Measurements from ENCODE around the gene ELN. TPM values are rescaled to one million over a fixed set of nuclear protein-coding genes. Genes with fewer than 3 reads are reported as not detected.
"Not testable (repeated sequence)": the region's sequence is repeated elsewhere in the genome, so short reads cannot be mapped to it uniquely, and the experiment has no call there.

ELN gene
- total RNA-seq, 1 donor from 2014 or later, result not detected

GRCh38 chr7:74009719-74010118 is 18.3 kb upstream of the ELN start:
- DNase-seq (ENCODE audit: low read depth), result no peak
- Histone ChIP-seq H3K4me3 (ENCODE audit: low read depth, low read length) (no peak overlapping the region), H3K27me3 (ENCODE audit: control insufficient read depth, insufficient read depth, low read length) (peaks cover 6% of the 10 kb centered on the region), H3K36me3 (ENCODE audit: control insufficient read depth, insufficient read depth, low read length) (no peaks in the 10 kb centered on the region)
- TF ChIP-seq, protein P1, sequence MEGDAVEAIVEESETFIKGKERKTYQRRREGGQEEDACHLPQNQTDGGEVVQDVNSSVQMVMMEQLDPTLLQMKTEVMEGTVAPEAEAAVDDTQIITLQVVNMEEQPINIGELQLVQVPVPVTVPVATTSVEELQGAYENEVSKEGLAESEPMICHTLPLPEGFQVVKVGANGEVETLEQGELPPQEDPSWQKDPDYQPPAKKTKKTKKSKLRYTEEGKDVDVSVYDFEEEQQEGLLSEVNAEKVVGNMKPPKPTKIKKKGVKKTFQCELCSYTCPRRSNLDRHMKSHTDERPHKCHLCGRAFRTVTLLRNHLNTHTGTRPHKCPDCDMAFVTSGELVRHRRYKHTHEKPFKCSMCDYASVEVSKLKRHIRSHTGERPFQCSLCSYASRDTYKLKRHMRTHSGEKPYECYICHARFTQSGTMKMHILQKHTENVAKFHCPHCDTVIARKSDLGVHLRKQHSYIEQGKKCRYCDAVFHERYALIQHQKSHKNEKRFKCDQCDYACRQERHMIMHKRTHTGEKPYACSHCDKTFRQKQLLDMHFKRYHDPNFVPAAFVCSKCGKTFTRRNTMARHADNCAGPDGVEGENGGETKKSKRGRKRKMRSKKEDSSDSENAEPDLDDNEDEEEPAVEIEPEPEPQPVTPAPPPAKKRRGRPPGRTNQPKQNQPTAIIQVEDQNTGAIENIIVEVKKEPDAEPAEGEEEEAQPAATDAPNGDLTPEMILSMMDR (IDR thresholded peaks at IDR 0.05; ENCODE audit: insufficient read depth, low read length, poor library complexity, severe bottlenecking), result no peak

GRCh38 chr7:74010407-74010806 is 17.6 kb upstream of the ELN start:
- Histone ChIP-seq H3K36me3 (ENCODE audit: control insufficient read depth, insufficient read depth, low read length) (no peaks in the 10 kb centered on the region), H3K4me3 (ENCODE audit: low read depth, low read length) (no peak overlapping the region), H3K27me3 (ENCODE audit: control insufficient read depth, insufficient read depth, low read length) (peaks cover 6% of the 10 kb centered on the region)
- TF ChIP-seq, protein P1 (IDR thresholded peaks at IDR 0.05; ENCODE audit: insufficient read depth, low read length, poor library complexity, severe bottlenecking), result no peak
- no peak for DNase-seq (ENCODE audit: low read depth)

DNA sequence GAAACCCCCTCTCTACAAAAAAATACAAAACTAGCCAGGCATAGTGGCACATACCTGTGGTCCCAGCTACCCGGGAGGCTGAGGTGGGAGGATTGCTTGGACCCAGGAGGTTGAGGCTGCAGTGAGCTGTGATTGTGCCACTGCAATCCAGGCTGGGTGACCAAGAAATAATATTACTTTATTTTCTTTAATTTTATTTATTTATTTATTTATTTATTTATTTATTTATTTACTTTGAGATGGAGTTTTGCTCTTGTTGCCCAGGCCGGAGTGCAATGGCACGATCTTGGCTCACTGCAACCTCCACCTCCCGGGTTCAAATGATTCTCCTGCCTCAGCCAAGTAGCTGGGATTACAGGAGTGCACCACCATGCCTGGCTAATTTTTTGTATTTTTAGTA is 16.6 kb upstream of the ELN start:
- H3K36me3 ChIP-seq (ENCODE audit: control insufficient read depth, insufficient read depth, low read length), result not testable (repeated sequence)

DNA sequence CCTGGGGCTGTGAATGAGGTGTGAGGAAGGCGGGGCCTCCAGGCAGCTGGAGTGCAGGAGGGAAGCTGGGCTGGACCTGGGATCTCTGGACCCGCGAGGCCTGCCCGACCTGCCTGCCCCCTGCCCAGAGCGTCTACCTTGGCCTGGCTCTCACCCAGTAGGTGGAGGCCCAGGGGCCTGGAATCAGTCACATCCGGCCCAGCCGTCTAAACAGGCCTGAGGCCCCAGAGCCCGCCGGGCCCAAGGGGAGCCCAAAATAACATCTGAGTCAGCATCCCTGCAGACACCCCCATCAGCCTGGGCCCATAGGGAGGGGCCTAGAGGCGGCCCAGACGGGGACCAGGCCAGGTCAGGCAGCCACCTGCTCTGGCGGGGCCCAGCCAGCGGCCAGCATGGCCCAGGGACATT is 15.1 kb upstream of the ELN start:
- Histone ChIP-seq H3K36me3 (ENCODE audit: control insufficient read depth, insufficient read depth, low read length) (no peaks in the 10 kb centered on the region), H3K27me3 (ENCODE audit: control insufficient read depth, insufficient read depth, low read length) (peaks cover 6% of the 10 kb centered on the region), H3K4me3 (ENCODE audit: low read depth, low read length) (no peak overlapping the region)
- no peak for DNase-seq (ENCODE audit: low read depth)
- TF ChIP-seq, protein P1 (IDR thresholded peaks at IDR 0.05; ENCODE audit: insufficient read depth, low read length, poor library complexity, severe bottlenecking), result no peak

More for the DNA sequence above, 16.6 kb upstream of the ELN start:
- H3K4me3 ChIP-seq (ENCODE audit: low read depth, low read length); H3K27me3 ChIP-seq (ENCODE audit: control insufficient read depth, insufficient read depth, low read length); DNase-seq (ENCODE audit: low read depth): not testable (repeated sequence)

GRCh38 chr7:74013539-74014272 is 14.3 kb upstream of the ELN start:
- Histone ChIP-seq H3K27me3 (ENCODE audit: control insufficient read depth, insufficient read depth, low read length) (peaks cover 6% of the 10 kb centered on the region), H3K4me3 (ENCODE audit: low read depth, low read length) (no peak overlapping the region), H3K36me3 (ENCODE audit: control insufficient read depth, insufficient read depth, low read length) (no peaks in the 10 kb centered on the region)
- TF ChIP-seq, protein P1 (IDR thresholded peaks at IDR 0.05; ENCODE audit: insufficient read depth, low read length, poor library complexity, severe bottlenecking), result no peak
- DNase-seq (ENCODE audit: low read depth), result no peak

DNA sequence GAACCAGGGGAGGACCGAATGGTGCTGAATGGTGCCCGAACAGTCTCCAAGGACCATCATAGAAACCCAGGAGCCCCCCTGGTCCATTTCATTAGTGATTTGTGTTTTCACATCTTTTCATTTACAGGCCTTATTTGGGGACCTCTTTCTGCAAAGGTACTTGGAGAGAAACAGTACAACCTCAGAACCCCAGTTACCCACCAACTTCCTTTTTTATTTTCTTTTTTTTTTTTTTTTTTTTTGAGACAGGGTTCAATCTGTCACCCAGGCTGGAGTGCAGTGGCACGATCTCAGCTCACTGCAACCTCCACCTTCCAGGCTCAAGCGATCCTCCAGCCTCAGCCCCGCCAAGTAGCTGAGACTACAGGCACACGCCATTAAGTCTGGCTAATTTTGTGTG is 13.0 kb upstream of the ELN start:
- TF ChIP-seq, protein P1 (IDR thresholded peaks at IDR 0.05; ENCODE audit: insufficient read depth, low read length, poor library complexity, severe bottlenecking), result no peak
- no peak for DNase-seq (ENCODE audit: low read depth)

More for the DNA sequence above, 13.0 kb upstream of the ELN start:
- Histone ChIP-seq H3K4me3 (ENCODE audit: low read depth, low read length) (no peak overlapping the region), H3K27me3 (ENCODE audit: control insufficient read depth, insufficient read depth, low read length) (peaks cover 3% of the 10 kb centered on the region), H3K36me3 (ENCODE audit: control insufficient read depth, insufficient read depth, low read length) (no peaks in the 10 kb centered on the region)

Measured in kidney epithelial cell (primary cell).